ENCODE results near the gene GGA1. TPM values are rescaled to one million over a fixed set of nuclear protein-coding genes. Genes with fewer than 3 reads are reported as not detected.

GGA1 gene
- total and polyA plus RNA-seq, 2 donors (not counting 1 experiment from before 2014, with no cell fraction given), result 18.0 to 27.9 TPM

DNA sequence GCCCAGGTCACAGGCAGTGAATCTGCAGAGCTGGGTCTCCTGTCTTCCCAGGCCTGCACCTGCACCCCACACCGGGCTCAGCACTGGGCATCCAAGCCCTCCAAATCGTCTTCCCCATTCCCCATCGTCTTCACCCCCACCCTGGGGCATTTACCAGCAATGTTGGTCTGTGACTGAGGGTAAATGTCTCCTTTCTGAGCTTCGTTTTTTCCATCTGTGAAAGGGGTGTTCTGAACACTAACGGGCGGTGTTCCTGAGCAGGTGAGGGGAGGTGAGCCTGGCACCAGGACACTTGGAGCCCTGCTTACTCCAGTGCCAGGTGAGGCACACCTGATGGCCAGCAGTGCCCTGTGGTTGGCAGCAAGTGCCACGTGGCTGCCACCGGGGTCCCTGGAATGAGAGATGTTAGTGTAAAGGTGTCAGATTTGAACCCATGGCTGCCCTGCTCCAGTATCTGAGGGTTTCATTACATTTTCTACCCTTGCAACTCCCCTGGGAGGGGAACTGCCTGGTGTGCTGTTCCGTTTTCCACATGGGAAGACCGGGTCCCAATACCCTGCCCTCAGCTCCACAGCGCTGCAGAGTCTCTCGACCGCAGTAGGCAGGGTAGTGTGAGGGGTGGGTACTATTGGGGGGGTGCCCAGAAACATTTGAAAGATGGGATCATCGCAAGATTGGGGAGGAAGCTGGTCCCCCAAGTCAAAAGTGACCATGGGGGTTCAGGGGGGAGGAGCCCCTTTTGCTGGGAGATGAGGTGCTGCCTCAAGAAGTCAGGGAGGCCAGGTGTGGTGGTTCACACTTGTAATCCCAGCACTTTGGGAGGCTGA is 46.4 kb upstream of the GGA1 start:
- H3K9me3 ChIP-seq (ENCODE audit: control insufficient read depth, insufficient read depth, low read depth, low read length), result no peaks in the 10 kb centered on the region
- peaks cover 4% of the 10 kb centered on the region for H4K20me1 ChIP-seq (ENCODE audit: control insufficient read depth, extremely low read depth, insufficient read depth, low read length)
- H3K27me3 ChIP-seq (ENCODE audit: control insufficient read depth, insufficient read depth, low read length), result no peaks in the 10 kb centered on the region
- no peak for DNase-seq (ENCODE audit: low read depth in 2 of 2)
- H3K9ac ChIP-seq (ENCODE audit: insufficient read depth, low read length), result peak overlapping the region; percentile 58
- peaks cover 60% of the 10 kb centered on the region for H3K79me2 ChIP-seq (ENCODE audit: control insufficient read depth, insufficient read depth, low read length)
- H3K36me3 ChIP-seq (ENCODE audit: control insufficient read depth, insufficient read depth, low read length), result peaks cover 11% of the 10 kb centered on the region
- H3K4me3 ChIP-seq (replicated peaks in 1 of 4; ENCODE audit: control extremely low read depth in 1 of 4, insufficient read depth in 1 of 4, low read depth in 3 of 4, low read length in 4 of 4), result peak overlapping the region; percentile 47 to 96 (median 86)
- peak overlapping the region; percentile 99 for H3K4me2 ChIP-seq (ENCODE audit: extremely low read depth, insufficient read depth, low read length)
- H3K4me1 ChIP-seq (ENCODE audit: control insufficient read depth, extremely low read depth, insufficient read depth, low read length), result peaks cover 30% of the 10 kb centered on the region
- H3K27ac ChIP-seq (ENCODE audit: insufficient read depth, low read length), result peak overlapping the region; percentile 88
- H2AFZ ChIP-seq (ENCODE audit: low read length), result no peak overlapping the region
- TF ChIP-seq, protein P1, sequence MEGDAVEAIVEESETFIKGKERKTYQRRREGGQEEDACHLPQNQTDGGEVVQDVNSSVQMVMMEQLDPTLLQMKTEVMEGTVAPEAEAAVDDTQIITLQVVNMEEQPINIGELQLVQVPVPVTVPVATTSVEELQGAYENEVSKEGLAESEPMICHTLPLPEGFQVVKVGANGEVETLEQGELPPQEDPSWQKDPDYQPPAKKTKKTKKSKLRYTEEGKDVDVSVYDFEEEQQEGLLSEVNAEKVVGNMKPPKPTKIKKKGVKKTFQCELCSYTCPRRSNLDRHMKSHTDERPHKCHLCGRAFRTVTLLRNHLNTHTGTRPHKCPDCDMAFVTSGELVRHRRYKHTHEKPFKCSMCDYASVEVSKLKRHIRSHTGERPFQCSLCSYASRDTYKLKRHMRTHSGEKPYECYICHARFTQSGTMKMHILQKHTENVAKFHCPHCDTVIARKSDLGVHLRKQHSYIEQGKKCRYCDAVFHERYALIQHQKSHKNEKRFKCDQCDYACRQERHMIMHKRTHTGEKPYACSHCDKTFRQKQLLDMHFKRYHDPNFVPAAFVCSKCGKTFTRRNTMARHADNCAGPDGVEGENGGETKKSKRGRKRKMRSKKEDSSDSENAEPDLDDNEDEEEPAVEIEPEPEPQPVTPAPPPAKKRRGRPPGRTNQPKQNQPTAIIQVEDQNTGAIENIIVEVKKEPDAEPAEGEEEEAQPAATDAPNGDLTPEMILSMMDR (conservative IDR thresholded peaks at IDR 0.05 in 1 of 2, IDR thresholded peaks at IDR 0.05 in 1 of 2; ENCODE audit: low read depth in 1 of 2, low read length in 2 of 2), result no peak
- TF ChIP-seq EZH2 (IDR thresholded peaks at IDR 0.05; ENCODE audit: low read length, missing control alignments), result no peak

DNA sequence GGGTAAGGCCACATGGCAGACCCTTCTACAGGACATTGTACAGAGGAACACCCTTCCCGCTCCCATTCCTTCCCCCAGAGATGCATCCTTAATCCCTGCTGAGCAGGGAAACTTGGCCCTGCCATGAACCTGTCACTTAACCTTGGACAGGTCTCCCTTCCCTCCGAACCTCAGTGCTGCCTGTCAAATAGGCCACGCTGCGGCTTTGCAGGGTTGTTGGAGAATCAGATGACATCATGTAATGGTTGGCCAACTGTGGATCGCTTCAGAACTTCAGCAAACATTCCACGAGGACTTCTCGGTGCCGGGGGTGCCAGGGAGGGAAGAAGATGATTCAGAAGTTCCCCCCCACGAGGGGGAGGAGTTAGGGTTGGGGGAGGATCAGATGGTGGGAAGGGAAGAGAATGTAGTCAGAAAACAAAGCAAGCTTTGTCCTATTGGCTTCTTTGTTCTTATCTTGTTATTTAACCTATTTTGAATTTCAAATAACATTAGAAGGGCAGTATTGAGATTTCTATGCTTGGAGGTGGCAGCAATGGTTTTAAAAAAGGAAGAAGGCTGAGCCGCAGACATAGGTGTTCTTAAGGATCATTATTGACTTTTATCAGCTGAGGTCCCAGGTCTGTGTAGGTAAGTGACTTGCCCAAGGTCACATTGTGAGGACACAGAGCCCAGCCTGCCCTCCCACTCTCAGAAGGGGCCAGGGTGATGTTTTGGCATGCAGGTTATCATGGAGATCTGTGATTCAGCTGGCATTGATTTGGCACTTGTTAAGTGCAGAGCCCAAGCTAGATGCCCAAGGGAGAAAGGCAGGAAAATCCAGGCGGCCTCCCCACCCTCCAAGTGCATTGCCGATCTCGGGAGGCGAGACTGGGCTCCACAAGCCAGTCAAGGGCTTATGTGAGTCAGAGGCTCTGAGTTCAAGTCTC is 45.2 kb upstream of the GGA1 start:
- peaks cover 4% of the 10 kb centered on the region for H4K20me1 ChIP-seq (ENCODE audit: control insufficient read depth, extremely low read depth, insufficient read depth, low read length)
- no peak overlapping the region for H2AFZ ChIP-seq (ENCODE audit: low read length)
- peak overlapping the region; percentile 25 for H3K9ac ChIP-seq (ENCODE audit: insufficient read depth, low read length)

More for the DNA sequence above, 45.2 kb upstream of the GGA1 start:
- peaks cover 66% of the 10 kb centered on the region for H3K79me2 ChIP-seq (ENCODE audit: control insufficient read depth, insufficient read depth, low read length)
- H3K4me1 ChIP-seq (ENCODE audit: control insufficient read depth, extremely low read depth, insufficient read depth, low read length), result peaks cover 30% of the 10 kb centered on the region
- peak overlapping the region; percentile 99 for H3K4me2 ChIP-seq (ENCODE audit: extremely low read depth, insufficient read depth, low read length)
- peak overlapping the region; percentile 2 to 94 (median 18) for H3K4me3 ChIP-seq (replicated peaks in 1 of 4; ENCODE audit: control extremely low read depth in 1 of 4, insufficient read depth in 1 of 4, low read depth in 3 of 4, low read length in 4 of 4)
- H3K9me3 ChIP-seq (ENCODE audit: control insufficient read depth, insufficient read depth, low read depth, low read length), result no peaks in the 10 kb centered on the region
- H3K27ac ChIP-seq (ENCODE audit: insufficient read depth, low read length), result peak overlapping the region; percentile 88
- no peaks in the 10 kb centered on the region for H3K27me3 ChIP-seq (ENCODE audit: control insufficient read depth, insufficient read depth, low read length)
- TF ChIP-seq, protein P1 (conservative IDR thresholded peaks at IDR 0.05 in 1 of 2, IDR thresholded peaks at IDR 0.05 in 1 of 2; ENCODE audit: low read depth in 1 of 2, low read length in 2 of 2), result no peak
- no peak for TF ChIP-seq EZH2 (IDR thresholded peaks at IDR 0.05; ENCODE audit: low read length, missing control alignments)
- H3K36me3 ChIP-seq (ENCODE audit: control insufficient read depth, insufficient read depth, low read length), result peaks cover 17% of the 10 kb centered on the region
- DNase-seq (ENCODE audit: low read depth in 2 of 2), result peak; percentile 91 to 97
